SK-N-SH (cell line): Measurements from ENCODE around the gene TRAK1. TPM values are rescaled to one million over a fixed set of nuclear protein-coding genes. Genes with fewer than 3 reads are reported as not detected.

Experiments
- CTCF ChIA-PET: fragments of 300-600, 350-600 bp; formaldehyde crosslinking; extraction: SDS; loops from one replicate; lab custom pipeline; 2021; lab: Yijun Ruan, JAX
- POLR2A ChIA-PET: fragments of 350-600 bp; sonication (Branson Sonifier 250); formaldehyde crosslinking; extraction: SDS; loops from one replicate; lab custom pipeline; 2020; ENCODE audit warnings: antibody characterized with exemption, inconsistent platforms; lab: Yijun Ruan, JAX
- DNase-seq: peaks from one replicate; pipeline ENCODE4 v3.0.0; 2012
- H2AFZ ChIP-seq: fragments of 200-600 bp; sonication (generic); 2 replicates; pipeline ENCODE4 v1.8.1; 2016; ENCODE audit warnings: antibody characterized with exemption, mild to moderate bottlenecking, low read depth
- H3F3A ChIP-seq: fragments of 200-600 bp; sonication (generic); replicated peaks from 2 replicates; pipeline ENCODE3; 2016; ENCODE audit warnings: antibody characterized with exemption, mild to moderate bottlenecking; ENCODE audit not compliant: insufficient read depth
- H3K27ac ChIP-seq, 2 experiments: fragments of 200-500 bp in 1 of 2; fragments of 200-600 bp in 1 of 2; sonication (Bioruptor generic) in 1 of 2; sonication (generic), shearing (Covaris generic) in 1 of 2; 2 replicates each; pipeline versions ENCODE4 v1.5.1 to v1.6.1; 2014 to 2016; ENCODE audit warnings: low read depth in 2 of 2, inconsistent platforms in 1 of 2, low read length in 1 of 2, mild to moderate bottlenecking in 1 of 2, mixed read lengths in 1 of 2
- H3K27me3 ChIP-seq: fragments of 200-600 bp; sonication (generic), shearing (Covaris generic); 2 replicates; pipeline ENCODE4 v1.6.1; 2016; ENCODE audit warnings: mixed run types; ENCODE audit not compliant: insufficient read depth
- H3K36me3 ChIP-seq, 2 experiments: fragments of 200-500 bp in 1 of 2; fragments of 200-600 bp in 1 of 2; sonication (Bioruptor generic) in 1 of 2; sonication (generic) in 1 of 2; replicated peaks in 1 of 2; 2 replicates each; pipeline versions ENCODE3 to v1.5.1; 2014 to 2016; ENCODE audit warnings: low read length in 1 of 2, mild to moderate bottlenecking in 1 of 2; ENCODE audit not compliant: insufficient read depth in 2 of 2, control insufficient read depth in 1 of 2
- H3K4me1 ChIP-seq, 2 experiments: fragments of 200-500 bp in 1 of 2; fragments of 200-600 bp in 1 of 2; sonication (Bioruptor generic) in 1 of 2; sonication (generic), shearing (Covaris generic) in 1 of 2; 2 replicates each; pipeline versions ENCODE4 v1.5.1 to v1.6.1; 2014 to 2016; ENCODE audit warnings: low read depth in 1 of 2, low read length in 1 of 2, mixed run types in 1 of 2; ENCODE audit not compliant: insufficient read depth in 2 of 2, control insufficient read depth in 1 of 2
- H3K4me2 ChIP-seq: fragments of 200-600 bp; sonication (generic), shearing (Covaris generic); 2 replicates; pipeline ENCODE4 v1.6.1; 2017; ENCODE audit warnings: mixed run types
- H3K4me3 ChIP-seq, 2 experiments: fragments of 200-500 bp in 1 of 2; fragments of 200-600 bp in 1 of 2; sonication (Bioruptor generic) in 1 of 2; sonication (generic), shearing (Covaris generic) in 1 of 2; 2 replicates each; pipeline versions ENCODE4 v1.5.1 to v1.8.1; 2014 to 2016; ENCODE audit warnings: low read depth in 2 of 2, inconsistent platforms in 1 of 2, low read length in 1 of 2, mild to moderate bottlenecking in 1 of 2, mixed read lengths in 1 of 2, moderate library complexity in 1 of 2
- H3K79me2 ChIP-seq: fragments of 200-600 bp; sonication (generic); 2 replicates; pipeline ENCODE4 v1.8.1; 2017; ENCODE audit warnings: mild to moderate bottlenecking; ENCODE audit not compliant: insufficient read depth
- H3K9ac ChIP-seq: fragments of 200-600 bp; sonication (generic); 2 replicates; pipeline ENCODE4 v1.6.1; 2017; ENCODE audit warnings: mixed run types
- H3K9me2 ChIP-seq: fragments of 200-600 bp; sonication (generic); 2 replicates; pipeline ENCODE4 v1.6.1; 2017; ENCODE audit warnings: mixed run types
- H3K9me3 ChIP-seq: fragments of 200-600 bp; sonication (generic); 2 replicates; pipeline ENCODE4 v1.6.1; 2017; ENCODE audit warnings: mixed run types, mild to moderate bottlenecking, moderate library complexity
- H4K20me1 ChIP-seq: fragments of 200-600 bp; sonication (generic); 2 replicates; pipeline ENCODE4 v1.6.1; 2017; ENCODE audit warnings: mild to moderate bottlenecking, mixed run types; ENCODE audit not compliant: insufficient read depth
- CHD2 ChIP-seq: fragments of 150-350 bp; IDR thresholded peaks from 2 replicates; pipeline ENCODE4 v1.6.1; 2018; ENCODE audit warnings: low read length; ENCODE audit not compliant: partially characterized antibody
- ELF1 ChIP-seq: IDR thresholded peaks from 2 replicates; pipeline ENCODE4 v1.4.0; 2012
- EP300 ChIP-seq, 2 experiments: IDR thresholded peaks; 2 replicates each; pipeline versions ENCODE4 v1.4.0 to v1.6.1; 2012; ENCODE audit warnings: borderline replicate concordance in 1 of 2, low read depth in 1 of 2, low read length in 1 of 2
- FOSL2 ChIP-seq: IDR thresholded peaks from 2 replicates; pipeline ENCODE4 v1.4.0; 2012; ENCODE audit warnings: low read depth, mild to moderate bottlenecking, moderate library complexity, borderline replicate concordance
- FOXJ3 ChIP-seq: sonication (generic); formaldehyde crosslinking; IDR thresholded peaks from 2 replicates; pipeline ENCODE4 v1.5.1; 2020; ENCODE audit warnings: mild to moderate bottlenecking, missing genetic modification reagents
- FOXM1 ChIP-seq: IDR thresholded peaks from 2 replicates; pipeline ENCODE4 v1.4.0; 2012; ENCODE audit warnings: low read depth, mild to moderate bottlenecking
- GATA2 ChIP-seq: sonication (generic); formaldehyde crosslinking; IDR thresholded peaks from 2 replicates; pipeline ENCODE4 v1.5.0; 2020; ENCODE audit warnings: mild to moderate bottlenecking, missing genetic modification reagents
- JUND ChIP-seq: IDR thresholded peaks from 2 replicates; pipeline ENCODE4 v1.4.0; 2012
- MEF2A ChIP-seq: IDR thresholded peaks from 2 replicates; pipeline ENCODE4 v1.4.0; 2012; ENCODE audit warnings: low read depth, borderline replicate concordance
- NFIC ChIP-seq: IDR thresholded peaks from 2 replicates; pipeline ENCODE4 v1.4.0; 2012; ENCODE audit warnings: borderline replicate concordance
- NRF1 ChIP-seq: IDR thresholded peaks from 2 replicates; pipeline ENCODE4 v1.6.1; 2012; ENCODE audit warnings: low read depth, mild to moderate bottlenecking, low read length
- RAD21 ChIP-seq: IDR thresholded peaks from 2 replicates; pipeline ENCODE4 v1.6.1; 2012; ENCODE audit warnings: mild to moderate bottlenecking, low read length
- RCOR1 ChIP-seq: fragments of 150-350 bp; IDR thresholded peaks from 2 replicates; pipeline ENCODE4 v1.6.1; 2017; ENCODE audit warnings: antibody characterized with exemption, low read length
- RXRA ChIP-seq: IDR thresholded peaks from 2 replicates; pipeline ENCODE4 v1.4.0; 2012; ENCODE audit warnings: low read depth, mild to moderate bottlenecking, borderline replicate concordance
- SIN3A ChIP-seq: IDR thresholded peaks from 2 replicates; pipeline ENCODE4 v1.6.1; 2012; ENCODE audit warnings: low read depth, mild to moderate bottlenecking, low read length, moderate library complexity, borderline replicate concordance
- SMC3 ChIP-seq: IDR thresholded peaks from 2 replicates; pipeline ENCODE4 v1.6.1; 2012; ENCODE audit warnings: low read depth, low read length, improper control_type of control experiment
- TAF1 ChIP-seq: IDR thresholded peaks from 2 replicates; pipeline ENCODE4 v1.6.1; 2012; ENCODE audit warnings: low read depth, mild to moderate bottlenecking, low read length, moderate library complexity, borderline replicate concordance
- TCF12 ChIP-seq: IDR thresholded peaks from 2 replicates; pipeline ENCODE4 v1.4.0; 2012
- TEAD4 ChIP-seq: IDR thresholded peaks from 2 replicates; pipeline ENCODE4 v1.4.0; 2012; ENCODE audit warnings: mild to moderate bottlenecking, borderline replicate concordance; ENCODE audit not compliant: insufficient read depth
- YY1 ChIP-seq: IDR thresholded peaks from 2 replicates; pipeline ENCODE4 v1.4.0; 2012; ENCODE audit warnings: low read depth, mild to moderate bottlenecking
- WGBS: methylation state at CpG from one replicate; pipeline ENCODE4 v1.1.6; 2017; ENCODE audit warnings: low lambda C conversion rate; 5-methylcytosine and 5-hydroxymethylcytosine counted together
- polyA plus RNA-seq, 3 experiments: library from polyadenylated mRNA; depleted of rRNA; stranded (reverse); fragments of >200 nt; gene quantifications; 2 replicates each; pipeline ENCODE4 v1.2.3, GENCODE V29; 2012
- TF ChIP-seq, protein P1 (sequence below): IDR thresholded peaks from 2 replicates; pipeline ENCODE4; 2012
- TF ChIP-seq, protein P2 (sequence below): IDR thresholded peaks from 2 replicates; pipeline ENCODE4 v1.4.0; 2012; ENCODE audit warnings: low read depth
- TF ChIP-seq, protein P3 (sequence below): fragments of 200-600 bp; sonication (generic); IDR thresholded peaks from 2 replicates; pipeline ENCODE4 v1.6.1; 2017; ENCODE audit warnings: antibody characterized with exemption, mild to moderate bottlenecking, moderate library complexity
- TF ChIP-seq, protein P4 (sequence below): IDR thresholded peaks from 2 replicates; pipeline ENCODE4 v1.6.1; 2012; ENCODE audit warnings: mild to moderate bottlenecking, low read depth, low read length, moderate library complexity
- TF ChIP-seq, protein P5 (sequence below): fragments of 150-350 bp; IDR thresholded peaks from 2 replicates; pipeline ENCODE4 v1.6.1; 2016; ENCODE audit warnings: mild to moderate bottlenecking, low read depth, low read length

TRAK1 gene
- polyA plus RNA-seq, 1 of the 3 experiments (the other 2 are of a cell fraction) = 12.5 TPM

DNA sequence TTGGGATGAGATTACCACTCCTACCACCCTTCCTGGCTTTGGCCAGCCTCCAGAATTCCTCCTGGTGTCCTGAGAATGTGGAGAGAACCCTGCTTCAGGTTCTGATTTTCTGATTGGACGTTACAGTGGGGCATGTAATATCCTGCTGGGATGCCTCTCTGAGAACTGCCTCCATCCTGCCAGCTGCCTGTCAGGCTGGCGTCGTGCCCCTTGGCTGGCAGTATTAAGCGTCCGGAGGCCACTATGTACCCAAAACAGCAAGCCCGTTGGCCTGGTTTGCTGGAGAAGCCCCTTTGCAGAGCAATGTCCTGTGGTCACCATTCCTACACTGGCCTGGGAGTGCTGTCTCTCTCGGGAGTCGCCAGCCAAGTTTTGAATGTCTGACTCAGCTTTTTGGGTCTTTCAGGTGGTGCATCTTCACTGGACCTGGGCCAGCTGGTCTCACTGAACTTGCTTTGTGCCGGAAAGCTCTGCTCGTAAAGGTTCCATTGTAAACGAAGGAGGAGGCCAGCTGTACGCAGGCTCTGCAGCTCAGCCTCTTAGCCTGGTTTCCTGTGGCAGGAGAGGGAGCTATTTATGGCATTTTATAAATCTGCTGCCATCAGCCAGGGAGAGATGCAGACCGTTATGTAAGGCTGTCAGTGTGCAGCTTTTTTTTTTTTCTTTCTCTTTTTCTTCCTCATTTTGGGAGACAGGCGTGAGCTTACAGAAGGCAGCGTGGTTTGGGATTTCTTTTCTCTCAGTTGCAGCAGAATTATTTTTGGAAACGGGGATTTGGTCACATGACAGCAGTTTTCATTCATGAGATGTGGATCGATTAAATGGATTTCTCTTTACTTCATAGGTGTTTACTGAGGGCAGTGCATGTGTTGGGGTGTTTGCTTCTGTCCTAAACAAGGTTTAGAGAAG lies 19.0 kb upstream of the TRAK1 start:
- Histone ChIP-seq H3K27ac (peak overlapping the region; percentile 86 to 92), H3K9me2 (no peaks in the 10 kb centered on the region), H3K9ac (peak overlapping the region; percentile 48; the same call in 1 of the 2 replicates), H3K79me2 (peaks cover 59% of the 10 kb centered on the region), H3F3A (peaks cover 20% of the 10 kb centered on the region), H2AFZ (peak overlapping the region; percentile 64), H3K4me2 (peak overlapping the region; percentile 88), H3K9me3 (no peaks in the 10 kb centered on the region), H4K20me1 (no peaks in the 10 kb centered on the region), H3K36me3 (no peaks in the 10 kb centered on the region), H3K27me3 (no peaks in the 10 kb centered on the region), H3K4me3 (peak overlapping the region; percentile 37 to 64), H3K4me1 (peaks cover 12 to 17% of the 10 kb centered on the region in 2 experiments)
- DNase-seq = peak; percentile 64
- ChIA-PET POLR2A (no interaction called here), CTCF (interaction anchor here (0.9 to 1.8 kb wide), 3 partner anchors 12 to 58 kb away, joined by 3 to 5 read pairs (median 5); no protein-coding TSS in a partner anchor)
- WGBS = 9% methylated on average over 14 of the region's 17 CpGs
- TF ChIP-seq ELF1 (no peak), NRF1 (no peak), TEAD4 (no peak), JUND (no peak), FOSL2 (no peak), SIN3A (no peak; the same call in 1 of the 2 replicates), RAD21 (peak; percentile 23; the same call in 1 of the 2 replicates), TAF1 (peak; percentile 13; the same call in 1 of the 2 replicates), RCOR1 (no peak; the same call in 1 of the 2 replicates), RXRA (no peak), EP300 (IDR thresholded peaks at IDR 0.05; ENCODE audit: borderline replicate concordance in 1 of 2, low read depth in 1 of 2, low read length in 1 of 2) (no peak; a peak in 1 of 4 replicates), SMC3 (no peak; the same call in 1 of the 2 replicates), TCF12 (peak; percentile 47; the same call in 1 of the 2 replicates), FOXJ3 (CRISPR knock-in tag) (no peak), YY1 (0 out of 2 replicates have a peak, but pooled peaks have one; percentile 38), GATA2 (CRISPR knock-in tag) (no peak), FOXM1 (peak; percentile 45; the same call in 1 of the 2 replicates), CHD2 (no peak), NFIC (peak; percentile 73), MEF2A (peak; percentile 80; the same call in 1 of the 2 replicates)
- TF ChIP-seq, protein P1, sequence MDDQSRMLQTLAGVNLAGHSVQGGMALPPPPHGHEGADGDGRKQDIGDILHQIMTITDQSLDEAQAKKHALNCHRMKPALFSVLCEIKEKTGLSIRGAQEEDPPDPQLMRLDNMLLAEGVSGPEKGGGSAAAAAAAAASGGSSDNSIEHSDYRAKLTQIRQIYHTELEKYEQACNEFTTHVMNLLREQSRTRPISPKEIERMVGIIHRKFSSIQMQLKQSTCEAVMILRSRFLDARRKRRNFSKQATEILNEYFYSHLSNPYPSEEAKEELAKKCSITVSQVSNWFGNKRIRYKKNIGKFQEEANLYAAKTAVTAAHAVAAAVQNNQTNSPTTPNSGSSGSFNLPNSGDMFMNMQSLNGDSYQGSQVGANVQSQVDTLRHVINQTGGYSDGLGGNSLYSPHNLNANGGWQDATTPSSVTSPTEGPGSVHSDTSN = peak; percentile 41
- TF ChIP-seq, protein P2, sequence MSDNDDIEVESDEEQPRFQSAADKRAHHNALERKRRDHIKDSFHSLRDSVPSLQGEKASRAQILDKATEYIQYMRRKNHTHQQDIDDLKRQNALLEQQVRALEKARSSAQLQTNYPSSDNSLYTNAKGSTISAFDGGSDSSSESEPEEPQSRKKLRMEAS = no peak
- TF ChIP-seq, protein P3, sequence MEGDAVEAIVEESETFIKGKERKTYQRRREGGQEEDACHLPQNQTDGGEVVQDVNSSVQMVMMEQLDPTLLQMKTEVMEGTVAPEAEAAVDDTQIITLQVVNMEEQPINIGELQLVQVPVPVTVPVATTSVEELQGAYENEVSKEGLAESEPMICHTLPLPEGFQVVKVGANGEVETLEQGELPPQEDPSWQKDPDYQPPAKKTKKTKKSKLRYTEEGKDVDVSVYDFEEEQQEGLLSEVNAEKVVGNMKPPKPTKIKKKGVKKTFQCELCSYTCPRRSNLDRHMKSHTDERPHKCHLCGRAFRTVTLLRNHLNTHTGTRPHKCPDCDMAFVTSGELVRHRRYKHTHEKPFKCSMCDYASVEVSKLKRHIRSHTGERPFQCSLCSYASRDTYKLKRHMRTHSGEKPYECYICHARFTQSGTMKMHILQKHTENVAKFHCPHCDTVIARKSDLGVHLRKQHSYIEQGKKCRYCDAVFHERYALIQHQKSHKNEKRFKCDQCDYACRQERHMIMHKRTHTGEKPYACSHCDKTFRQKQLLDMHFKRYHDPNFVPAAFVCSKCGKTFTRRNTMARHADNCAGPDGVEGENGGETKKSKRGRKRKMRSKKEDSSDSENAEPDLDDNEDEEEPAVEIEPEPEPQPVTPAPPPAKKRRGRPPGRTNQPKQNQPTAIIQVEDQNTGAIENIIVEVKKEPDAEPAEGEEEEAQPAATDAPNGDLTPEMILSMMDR = 0 out of 2 replicates have a peak, but pooled peaks have one; percentile 13
- TF ChIP-seq, protein P4, sequence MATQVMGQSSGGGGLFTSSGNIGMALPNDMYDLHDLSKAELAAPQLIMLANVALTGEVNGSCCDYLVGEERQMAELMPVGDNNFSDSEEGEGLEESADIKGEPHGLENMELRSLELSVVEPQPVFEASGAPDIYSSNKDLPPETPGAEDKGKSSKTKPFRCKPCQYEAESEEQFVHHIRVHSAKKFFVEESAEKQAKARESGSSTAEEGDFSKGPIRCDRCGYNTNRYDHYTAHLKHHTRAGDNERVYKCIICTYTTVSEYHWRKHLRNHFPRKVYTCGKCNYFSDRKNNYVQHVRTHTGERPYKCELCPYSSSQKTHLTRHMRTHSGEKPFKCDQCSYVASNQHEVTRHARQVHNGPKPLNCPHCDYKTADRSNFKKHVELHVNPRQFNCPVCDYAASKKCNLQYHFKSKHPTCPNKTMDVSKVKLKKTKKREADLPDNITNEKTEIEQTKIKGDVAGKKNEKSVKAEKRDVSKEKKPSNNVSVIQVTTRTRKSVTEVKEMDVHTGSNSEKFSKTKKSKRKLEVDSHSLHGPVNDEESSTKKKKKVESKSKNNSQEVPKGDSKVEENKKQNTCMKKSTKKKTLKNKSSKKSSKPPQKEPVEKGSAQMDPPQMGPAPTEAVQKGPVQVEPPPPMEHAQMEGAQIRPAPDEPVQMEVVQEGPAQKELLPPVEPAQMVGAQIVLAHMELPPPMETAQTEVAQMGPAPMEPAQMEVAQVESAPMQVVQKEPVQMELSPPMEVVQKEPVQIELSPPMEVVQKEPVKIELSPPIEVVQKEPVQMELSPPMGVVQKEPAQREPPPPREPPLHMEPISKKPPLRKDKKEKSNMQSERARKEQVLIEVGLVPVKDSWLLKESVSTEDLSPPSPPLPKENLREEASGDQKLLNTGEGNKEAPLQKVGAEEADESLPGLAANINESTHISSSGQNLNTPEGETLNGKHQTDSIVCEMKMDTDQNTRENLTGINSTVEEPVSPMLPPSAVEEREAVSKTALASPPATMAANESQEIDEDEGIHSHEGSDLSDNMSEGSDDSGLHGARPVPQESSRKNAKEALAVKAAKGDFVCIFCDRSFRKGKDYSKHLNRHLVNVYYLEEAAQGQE = no peak; the same call in 1 of the 2 replicates
- TF ChIP-seq, protein P5, sequence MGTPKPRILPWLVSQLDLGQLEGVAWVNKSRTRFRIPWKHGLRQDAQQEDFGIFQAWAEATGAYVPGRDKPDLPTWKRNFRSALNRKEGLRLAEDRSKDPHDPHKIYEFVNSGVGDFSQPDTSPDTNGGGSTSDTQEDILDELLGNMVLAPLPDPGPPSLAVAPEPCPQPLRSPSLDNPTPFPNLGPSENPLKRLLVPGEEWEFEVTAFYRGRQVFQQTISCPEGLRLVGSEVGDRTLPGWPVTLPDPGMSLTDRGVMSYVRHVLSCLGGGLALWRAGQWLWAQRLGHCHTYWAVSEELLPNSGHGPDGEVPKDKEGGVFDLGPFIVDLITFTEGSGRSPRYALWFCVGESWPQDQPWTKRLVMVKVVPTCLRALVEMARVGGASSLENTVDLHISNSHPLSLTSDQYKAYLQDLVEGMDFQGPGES = no peak
